ENCODE data around the gene ABCB8.

ABCB8 gene

GRCh38 chr7:151078233-151079040 is 50.2 kb downstream of the ABCB8 start (continued):
- TF ChIP-seq GLIS1 (tag by site-specific recombination; IDR thresholded peaks at IDR 0.05) (peak; percentile 70), ZNF658 (tag by site-specific recombination; IDR thresholded peaks at IDR 0.05) (no peak), KLF16 (tag by site-specific recombination; IDR thresholded peaks at IDR 0.05) (no peak), ZNF843 (tag by site-specific recombination; IDR thresholded peaks at IDR 0.05) (no peak), ZNF830 (tag by site-specific recombination; IDR thresholded peaks at IDR 0.05; ENCODE audit: low read depth) (no peak), ZNF529 (tag by site-specific recombination; IDR thresholded peaks at IDR 0.05; ENCODE audit: insufficient replicate concordance) (no peak), ZNF266 (tag by site-specific recombination; IDR thresholded peaks at IDR 0.05; ENCODE audit: low read depth) (no peak)

GRCh38 chr7:151079199-151079910 is 51.1 kb downstream of the ABCB8 start:
- Histone ChIP-seq H3K36me3 (ENCODE audit: control insufficient read depth in 2 of 2, insufficient read depth in 1 of 2, low read length in 2 of 2) (peaks cover 0 to 52% of the 10 kb centered on the region in 2 experiments; a peak in 1 of 3 replicates), H3K27ac (ENCODE audit: extremely low read depth, low read depth, low read length) (peak overlapping the region; percentile 75; the same call in 1 of the 2 replicates), H3K4me1 (ENCODE audit: control insufficient read depth, insufficient read depth, low read length) (peaks cover 7% of the 10 kb centered on the region; the same call in 1 of the 2 replicates), H3K4me3 (ENCODE audit: low read depth, low read length) (peak overlapping the region; percentile 89), H3K9me3 (ENCODE audit: control insufficient read depth, insufficient read depth, low read depth, low read length) (no peaks in the 10 kb centered on the region)
- ChIA-PET CTCF (no interaction called here), POLR2A (interaction anchor here (1.2 to 4.8 kb wide), 2 partner anchors 17 to 40 kb away, joined by 3 to 22 read pairs; no protein-coding TSS in a partner anchor)
- TF ChIP-seq, protein P1, sequence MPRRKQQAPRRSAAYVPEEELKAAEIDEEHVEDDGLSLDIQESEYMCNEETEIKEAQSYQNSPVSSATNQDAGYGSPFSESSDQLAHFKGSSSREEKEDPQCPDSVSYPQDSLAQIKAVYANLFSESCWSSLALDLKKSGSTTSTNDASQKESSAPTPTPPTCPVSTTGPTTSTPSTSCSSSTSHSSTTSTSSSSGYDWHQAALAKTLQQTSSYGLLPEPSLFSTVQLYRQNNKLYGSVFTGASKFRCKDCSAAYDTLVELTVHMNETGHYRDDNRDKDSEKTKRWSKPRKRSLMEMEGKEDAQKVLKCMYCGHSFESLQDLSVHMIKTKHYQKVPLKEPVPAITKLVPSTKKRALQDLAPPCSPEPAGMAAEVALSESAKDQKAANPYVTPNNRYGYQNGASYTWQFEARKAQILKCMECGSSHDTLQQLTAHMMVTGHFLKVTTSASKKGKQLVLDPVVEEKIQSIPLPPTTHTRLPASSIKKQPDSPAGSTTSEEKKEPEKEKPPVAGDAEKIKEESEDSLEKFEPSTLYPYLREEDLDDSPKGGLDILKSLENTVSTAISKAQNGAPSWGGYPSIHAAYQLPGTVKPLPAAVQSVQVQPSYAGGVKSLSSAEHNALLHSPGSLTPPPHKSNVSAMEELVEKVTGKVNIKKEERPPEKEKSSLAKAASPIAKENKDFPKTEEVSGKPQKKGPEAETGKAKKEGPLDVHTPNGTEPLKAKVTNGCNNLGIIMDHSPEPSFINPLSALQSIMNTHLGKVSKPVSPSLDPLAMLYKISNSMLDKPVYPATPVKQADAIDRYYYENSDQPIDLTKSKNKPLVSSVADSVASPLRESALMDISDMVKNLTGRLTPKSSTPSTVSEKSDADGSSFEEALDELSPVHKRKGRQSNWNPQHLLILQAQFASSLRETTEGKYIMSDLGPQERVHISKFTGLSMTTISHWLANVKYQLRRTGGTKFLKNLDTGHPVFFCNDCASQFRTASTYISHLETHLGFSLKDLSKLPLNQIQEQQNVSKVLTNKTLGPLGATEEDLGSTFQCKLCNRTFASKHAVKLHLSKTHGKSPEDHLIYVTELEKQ (tag by site-specific recombination; IDR thresholded peaks at IDR 0.05; ENCODE audit: borderline replicate concordance) = no peak
- TF ChIP-seq ZNF214 (tag by site-specific recombination; IDR thresholded peaks at IDR 0.05; ENCODE audit: borderline replicate concordance) (no peak), ZSCAN16 (tag by site-specific recombination; IDR thresholded peaks at IDR 0.05) (no peak), ZNF146 (tag by site-specific recombination; IDR thresholded peaks at IDR 0.05) (no peak), ZNF155 (tag by site-specific recombination; IDR thresholded peaks at IDR 0.05) (no peak)
- TF ChIP-seq, protein P2, sequence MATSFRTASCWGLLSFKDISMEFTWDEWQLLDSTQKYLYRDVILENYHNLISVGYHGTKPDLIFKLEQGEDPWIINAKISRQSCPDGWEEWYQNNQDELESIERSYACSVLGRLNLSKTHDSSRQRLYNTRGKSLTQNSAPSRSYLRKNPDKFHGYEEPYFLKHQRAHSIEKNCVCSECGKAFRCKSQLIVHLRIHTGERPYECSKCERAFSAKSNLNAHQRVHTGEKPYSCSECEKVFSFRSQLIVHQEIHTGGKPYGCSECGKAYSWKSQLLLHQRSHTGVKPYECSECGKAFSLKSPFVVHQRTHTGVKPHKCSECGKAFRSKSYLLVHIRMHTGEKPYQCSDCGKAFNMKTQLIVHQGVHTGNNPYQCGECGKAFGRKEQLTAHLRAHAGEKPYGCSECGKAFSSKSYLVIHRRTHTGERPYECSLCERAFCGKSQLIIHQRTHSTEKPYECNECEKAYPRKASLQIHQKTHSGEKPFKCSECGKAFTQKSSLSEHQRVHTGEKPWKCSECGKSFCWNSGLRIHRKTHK (tag by site-specific recombination; IDR thresholded peaks at IDR 0.05) = no peak

DNA sequence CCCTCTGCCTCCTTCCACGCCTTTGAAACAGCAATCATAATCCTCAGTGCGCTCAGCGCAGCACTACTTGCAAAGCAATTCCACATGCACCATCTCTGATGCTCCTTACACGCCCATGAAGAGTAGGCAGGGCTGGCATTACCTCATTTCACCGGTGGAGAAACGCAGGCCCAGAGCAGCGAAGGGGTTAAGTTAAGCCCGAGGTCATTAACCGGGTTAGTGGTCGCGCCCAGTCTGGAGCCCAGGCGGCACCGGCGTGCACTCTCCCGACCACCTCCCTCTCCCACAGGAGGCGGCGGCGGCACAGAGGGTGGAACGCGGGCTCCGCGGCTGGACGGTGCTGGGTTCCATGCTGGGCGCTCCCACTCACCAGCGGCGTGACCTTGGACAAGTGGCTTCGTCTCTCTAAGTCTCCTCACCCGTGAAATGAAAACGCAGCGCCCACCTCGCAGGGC is 51.8 kb downstream of the ABCB8 start:
- Histone ChIP-seq H3K4me3 (ENCODE audit: low read depth, low read length) (peak overlapping the region; percentile 89), H3K4me1 (ENCODE audit: control insufficient read depth, insufficient read depth, low read length) (peaks cover 7% of the 10 kb centered on the region; the same call in 1 of the 2 replicates), H3K27ac (ENCODE audit: extremely low read depth, low read depth, low read length) (peak overlapping the region; percentile 75), H3K9me3 (ENCODE audit: control insufficient read depth, insufficient read depth, low read depth, low read length) (no peaks in the 10 kb centered on the region), H3K36me3 (ENCODE audit: control insufficient read depth in 2 of 2, insufficient read depth in 1 of 2, low read length in 2 of 2) (peaks cover 0 to 44% of the 10 kb centered on the region in 2 experiments; a peak in 1 of 3 replicates)
- POLR2A ChIA-PET = interaction anchor here (0.6 to 4.8 kb wide), 16 partner anchors 8 to 147 kb away, joined by 3 to 22 read pairs (median 6); partner anchors contain the start of genes ABCB8, ABCF2 and CDK5
- CTCF ChIA-PET = interaction anchor here (0.6 to 1.6 kb wide), 2 partner anchors 17 to 31 kb away, joined by 3 to 8 read pairs; no protein-coding TSS in a partner anchor
- TF ChIP-seq, protein P3, sequence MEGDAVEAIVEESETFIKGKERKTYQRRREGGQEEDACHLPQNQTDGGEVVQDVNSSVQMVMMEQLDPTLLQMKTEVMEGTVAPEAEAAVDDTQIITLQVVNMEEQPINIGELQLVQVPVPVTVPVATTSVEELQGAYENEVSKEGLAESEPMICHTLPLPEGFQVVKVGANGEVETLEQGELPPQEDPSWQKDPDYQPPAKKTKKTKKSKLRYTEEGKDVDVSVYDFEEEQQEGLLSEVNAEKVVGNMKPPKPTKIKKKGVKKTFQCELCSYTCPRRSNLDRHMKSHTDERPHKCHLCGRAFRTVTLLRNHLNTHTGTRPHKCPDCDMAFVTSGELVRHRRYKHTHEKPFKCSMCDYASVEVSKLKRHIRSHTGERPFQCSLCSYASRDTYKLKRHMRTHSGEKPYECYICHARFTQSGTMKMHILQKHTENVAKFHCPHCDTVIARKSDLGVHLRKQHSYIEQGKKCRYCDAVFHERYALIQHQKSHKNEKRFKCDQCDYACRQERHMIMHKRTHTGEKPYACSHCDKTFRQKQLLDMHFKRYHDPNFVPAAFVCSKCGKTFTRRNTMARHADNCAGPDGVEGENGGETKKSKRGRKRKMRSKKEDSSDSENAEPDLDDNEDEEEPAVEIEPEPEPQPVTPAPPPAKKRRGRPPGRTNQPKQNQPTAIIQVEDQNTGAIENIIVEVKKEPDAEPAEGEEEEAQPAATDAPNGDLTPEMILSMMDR (tag by site-specific recombination; IDR thresholded peaks at IDR 0.05) = 0 out of 2 replicates have a peak, but pooled peaks have one; percentile 20
- TF ChIP-seq ZFP69B (tag by site-specific recombination; IDR thresholded peaks at IDR 0.05) (no peak), ZBTB44 (tag by site-specific recombination; IDR thresholded peaks at IDR 0.05) (no peak), KLF17 (tag by site-specific recombination; IDR thresholded peaks at IDR 0.05) (peak; percentile 98), SP7 (tag by site-specific recombination; IDR thresholded peaks at IDR 0.05) (no peak), ZNF155 (tag by site-specific recombination; IDR thresholded peaks at IDR 0.05) (no peak), ZNF202 (tag by site-specific recombination; IDR thresholded peaks at IDR 0.05; ENCODE audit: borderline replicate concordance) (no peak)

Measured in HEK293 (cell line).